ENCODE results near the gene EGFR.

The EGFR gene

GRCh38 chr7:55127135-55127551, 108.3 kb downstream of the EGFR start:
- no peak for DNase-seq (ENCODE audit: low read depth in 2 of 2)

GRCh38 chr7:55127622-55128081, 108.8 kb downstream of the EGFR start:
- no peak for DNase-seq (ENCODE audit: low read depth in 2 of 2)

- no peak for DNase-seq (ENCODE audit: low read depth in 2 of 2)
Observed at GRCh38 chr7:55128693-55129394, 110.0 kb downstream of the EGFR start.

- DNase-seq (ENCODE audit: low read depth in 2 of 2): no peak
Observed at GRCh38 chr7:55129541-55130394, 111.0 kb downstream of the EGFR start.

- no peak for DNase-seq (ENCODE audit: low read depth in 2 of 2)
Observed at GRCh38 chr7:55130395-55131141, 111.8 kb downstream of the EGFR start.

- no peak for DNase-seq (ENCODE audit: low read depth in 2 of 2)
Observed at GRCh38 chr7:55131142-55131929, 112.5 kb downstream of the EGFR start.

- DNase-seq (ENCODE audit: low read depth in 2 of 2): no peak
Observed at GRCh38 chr7:55132550-55132889, 113.7 kb downstream of the EGFR start.

- peak; percentile 6 to 9 for DNase-seq (ENCODE audit: low read depth in 2 of 2)
Observed at GRCh38 chr7:55132890-55133551, 114.2 kb downstream of the EGFR start.

GRCh38 chr7:55133630-55134358, 115.0 kb downstream of the EGFR start:
- no peak for DNase-seq (ENCODE audit: low read depth in 2 of 2)

GRCh38 chr7:55134359-55134725, 115.5 kb downstream of the EGFR start:
- no peak for DNase-seq (ENCODE audit: low read depth in 2 of 2)

GRCh38 chr7:55134786-55135185, 116.0 kb downstream of the EGFR start:
- DNase-seq (ENCODE audit: low read depth in 2 of 2): no peak

GRCh38 chr7:55135462-55135861, 116.6 kb downstream of the EGFR start:
- DNase-seq (ENCODE audit: low read depth in 2 of 2): no peak

GRCh38 chr7:55138663-55139062, 119.8 kb downstream of the EGFR start:
- no peak for DNase-seq (ENCODE audit: low read depth in 2 of 2)

GRCh38 chr7:55140221-55140940, 121.6 kb downstream of the EGFR start:
- no peak for DNase-seq (ENCODE audit: low read depth in 2 of 2)

- DNase-seq (ENCODE audit: low read depth in 2 of 2): no peak
Observed at GRCh38 chr7:55140941-55141278, 122.1 kb downstream of the EGFR start.

- DNase-seq (ENCODE audit: low read depth in 2 of 2): no peak
Observed at GRCh38 chr7:55142919-55143600, 124.2 kb downstream of the EGFR start.

- DNase-seq (ENCODE audit: low read depth in 2 of 2): no peak
Observed at GRCh38 chr7:55144333-55145317, 125.8 kb downstream of the EGFR start.

- DNase-seq (ENCODE audit: low read depth in 2 of 2): no peak
Observed at GRCh38 chr7:55145606-55146005, 126.8 kb downstream of the EGFR start.

Measured in stimulated activated CD4-positive, alpha-beta T cell treated with anti-CD3 and anti-CD28 coated beads, Interleukin-4, amount 100 ng/mL, for 48 hours (primary cell).